Pulmonary artery endothelial cell (primary cell): ENCODE results near the gene ASIC3. TPM values are rescaled to one million over a fixed set of nuclear protein-coding genes. Genes with fewer than 3 reads are reported as not detected.
A peak's percentile ranks its signal among the peaks of the same experiment; 100 is the strongest.

Experiments
- DNase-seq: peaks from one replicate; pipeline ENCODE4 v3.0.0-alpha.2; 2011; ENCODE audit warnings: low read depth, low spot score
- total RNA-seq: library from RNA; depleted of rRNA; stranded (reverse); fragments of >200 nt; gene quantifications from 2 replicates; pipeline ENCODE4 v1.2.3, GENCODE V29; 2014

Gene ASIC3
- total RNA-seq, 1 donor from 2014 or later: 0.07 TPM

- no peak for DNase-seq
Measured at GRCh38 chr7:151056666-151057505, 8.6 kb downstream of the ASIC3 start.

GRCh38 chr7:151057506-151057988 is 9.2 kb downstream of the ASIC3 start, which contains the start of gene CDK5:
Gene CDK5, minus strand, starts transcription at chr7:151057897. Its CDS starts 49 bp downstream, at chr7:151057848.
- DNase-seq: no peak

GRCh38 chr7:151057989-151058780 is 9.9 kb downstream of the ASIC3 start:
- DNase-seq: peak; percentile 98

- no peak for DNase-seq
Measured at GRCh38 chr7:151058781-151059366, 10.5 kb downstream of the ASIC3 start.

- no peak for DNase-seq
Measured at GRCh38 chr7:151059367-151060112, 11.2 kb downstream of the ASIC3 start, which contains the start of gene SLC4A2. Gene SLC4A2, plus strand, starts transcription at chr7:151059589. Its CDS starts 2,399 bp downstream, at chr7:151061988.

- DNase-seq: no peak
Measured at GRCh38 chr7:151060113-151060415, 11.7 kb downstream of the ASIC3 start.

GRCh38 chr7:151060416-151061212 is 12.3 kb downstream of the ASIC3 start:
- no peak for DNase-seq

- no peak for DNase-seq
Measured at GRCh38 chr7:151061213-151062110, 13.1 kb downstream of the ASIC3 start.

- no peak for DNase-seq
Measured at GRCh38 chr7:151062111-151062398, 13.7 kb downstream of the ASIC3 start.

GRCh38 chr7:151062399-151063211 is 14.3 kb downstream of the ASIC3 start:
- no peak for DNase-seq

- no peak for DNase-seq
Measured at GRCh38 chr7:151063212-151063561, 14.9 kb downstream of the ASIC3 start.

- no peak for DNase-seq
Measured at GRCh38 chr7:151064454-151064853, 16.1 kb downstream of the ASIC3 start.

- DNase-seq: no peak
Measured at GRCh38 chr7:151064993-151065392, 16.7 kb downstream of the ASIC3 start.

GRCh38 chr7:151065516-151065915 is 17.2 kb downstream of the ASIC3 start:
- no peak for DNase-seq

GRCh38 chr7:151066273-151066974 is 18.1 kb downstream of the ASIC3 start:
- DNase-seq: no peak

GRCh38 chr7:151068069-151068773 is 19.9 kb downstream of the ASIC3 start:
- DNase-seq: no peak

- no peak for DNase-seq
Measured at GRCh38 chr7:151069841-151070573, 21.7 kb downstream of the ASIC3 start.
